ENCODE data around the gene BACE2.

GRCh38 chr21:41294548-41295231 lies 126.7 kb downstream of the BACE2 start:
- TF ChIP-seq CTCF (optimal IDR thresholded peaks at IDR 0.05 in 1 of 3, IDR thresholded peaks at IDR 0.05 in 1 of 3, conservative IDR thresholded peaks at IDR 0.05 in 1 of 3; ENCODE audit: extremely low read depth in 1 of 3, insufficient read depth in 2 of 3, low read length in 3 of 3): no peak
- no peak for TF ChIP-seq EZH2 (IDR thresholded peaks at IDR 0.05; ENCODE audit: low read length)

All from keratinocyte (primary cell).